Progenitor cell of endocrine pancreas (in vitro differentiated cells): Measurements from ENCODE around the gene MLANA. TPM values are rescaled to one million over a fixed set of nuclear protein-coding genes. Genes with fewer than 3 reads are reported as not detected.

Source experiments
- DNase-seq: peaks from one replicate; pipeline ENCODE4 v3.0.0; 2021; ENCODE audit warnings: low spot score; ENCODE audit not compliant: unreplicated experiment
- H3K27ac Mint-ChIP-seq: 2 replicates; pipeline ENCODE4 v1.8.0; 2021; ENCODE audit warnings: mild to moderate bottlenecking, moderate library complexity, mixed read lengths
- H3K27me3 Mint-ChIP-seq: 2 replicates; pipeline ENCODE4 v1.8.0; 2021; ENCODE audit warnings: mixed read lengths
- H3K36me3 Mint-ChIP-seq: 2 replicates; pipeline ENCODE4 v1.8.0; 2022; ENCODE audit warnings: mixed read lengths; ENCODE audit not compliant: insufficient read depth
- H3K4me1 Mint-ChIP-seq: 2 replicates; pipeline ENCODE4 v1.8.0; 2021; ENCODE audit warnings: low read depth, mixed read lengths
- H3K4me3 Mint-ChIP-seq: 2 replicates; pipeline ENCODE4 v1.8.0; 2021; ENCODE audit warnings: low read depth, mild to moderate bottlenecking, moderate library complexity, mixed read lengths
- H3K9me3 Mint-ChIP-seq: 2 replicates; pipeline ENCODE4 v1.8.0; 2021; ENCODE audit warnings: low read depth, mixed read lengths
- CTCF ChIP-seq: fragments of 200-600 bp; sonication (generic); IDR thresholded peaks from one replicate; pipeline ENCODE4 v1.5.0; 2021; ENCODE audit warnings: antibody characterized with exemption, mild to moderate bottlenecking; ENCODE audit not compliant: unreplicated experiment
- total RNA-seq: library from RNA; stranded (reverse); gene quantifications from 2 replicates; pipeline ENCODE4 v1.2.1, GENCODE V29; 2021

The MLANA gene
- total RNA-seq, 1 donor from 2014 or later = not detected

- Mint-ChIP-seq H3K4me1 (peaks cover 22% of the 10 kb centered on the region), H3K27ac (no peak overlapping the region), H3K4me3 (no peak overlapping the region), H3K9me3 (no peaks in the 10 kb centered on the region), H3K27me3 (no peaks in the 10 kb centered on the region), H3K36me3 (no peaks in the 10 kb centered on the region)
- no peak for DNase-seq
- TF ChIP-seq CTCF = no peak
These were observed 59.6 kb downstream of the MLANA start for GRCh38 chr9:5950261-5950660.

GRCh38 chr9:5951686-5952211 lies 61.1 kb downstream of the MLANA start:
- Mint-ChIP-seq H3K27ac (no peak overlapping the region), H3K27me3 (no peaks in the 10 kb centered on the region)
- no peak for TF ChIP-seq CTCF

GRCh38 chr9:5953743-5954707 lies 63.3 kb downstream of the MLANA start:
- Mint-ChIP-seq H3K27ac (no peak overlapping the region), H3K27me3 (no peaks in the 10 kb centered on the region), H3K9me3 (no peaks in the 10 kb centered on the region), H3K4me1 (peaks cover 16% of the 10 kb centered on the region), H3K4me3 (no peak overlapping the region), H3K36me3 (no peaks in the 10 kb centered on the region)
- DNase-seq = no peak
- no peak for TF ChIP-seq CTCF

More at GRCh38 chr9:5951686-5952211, 61.1 kb downstream of the MLANA start:
- peaks cover 19% of the 10 kb centered on the region for H3K4me1 Mint-ChIP-seq
- no peak overlapping the region for H3K4me3 Mint-ChIP-seq
- DNase-seq = no peak
- H3K9me3 Mint-ChIP-seq = no peaks in the 10 kb centered on the region
- H3K36me3 Mint-ChIP-seq = no peaks in the 10 kb centered on the region

GRCh38 chr9:5957166-5957565 lies 66.5 kb downstream of the MLANA start:
- peaks cover 22% of the 10 kb centered on the region for H3K4me1 Mint-ChIP-seq

More at GRCh38 chr9:5957166-5957565, 66.5 kb downstream of the MLANA start:
- Mint-ChIP-seq H3K9me3 (no peaks in the 10 kb centered on the region), H3K4me3 (no peak overlapping the region), H3K27me3 (no peaks in the 10 kb centered on the region), H3K27ac (no peak overlapping the region), H3K36me3 (no peaks in the 10 kb centered on the region)
- no peak for DNase-seq
- TF ChIP-seq CTCF = no peak
